Right lobe of liver (tissue), 4 donors: Measurements from ENCODE around the gene SNTA1.

ENCODE experiments used
- POLR2A ChIP-seq: fragments of 450-650 bp; IDR thresholded peaks from one replicate; pipeline ENCODE4 v1.6.1; 2017; ENCODE audit warnings: antibody characterized with exemption, mild to moderate bottlenecking
- TF ChIP-seq, protein P1 (sequence below), 4 donors: fragments of 200-600 bp in 3 of 4; fragments of 450-650 bp in 1 of 4; IDR thresholded peaks; one replicate each; pipeline versions ENCODE4 v1.5.1 to v1.8.0; 2016 to 2022; ENCODE audit warnings: antibody characterized with exemption in 4 of 4, mild to moderate bottlenecking in 2 of 4
- donor health status: DM: no; HTN: no; CAD: no.
- donor health status: DM: no; HTN: no; CAD: no.
- donor health status: DM: no; HTN: yes; CAD: no.

DNA sequence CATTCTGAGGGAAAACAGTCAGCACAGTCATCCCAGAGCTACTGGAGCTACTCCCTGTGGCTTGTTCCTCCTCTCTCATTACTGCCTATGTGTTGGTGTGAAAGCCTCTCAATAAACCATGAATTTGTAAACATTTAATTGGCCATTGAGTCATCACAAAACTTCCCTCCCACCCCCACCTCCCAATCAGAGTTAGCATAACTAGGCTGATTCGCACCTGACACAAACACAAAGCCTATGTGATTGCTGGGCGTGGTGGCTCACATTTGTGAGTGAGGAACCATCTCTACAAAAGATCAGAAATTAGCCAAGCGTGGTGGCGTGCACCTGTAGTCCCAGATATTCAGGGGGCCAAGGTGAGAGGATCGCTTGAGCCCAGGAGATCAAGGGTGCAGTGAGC, 17.1 kb upstream of the SNTA1 start:
- TF ChIP-seq, protein P1, sequence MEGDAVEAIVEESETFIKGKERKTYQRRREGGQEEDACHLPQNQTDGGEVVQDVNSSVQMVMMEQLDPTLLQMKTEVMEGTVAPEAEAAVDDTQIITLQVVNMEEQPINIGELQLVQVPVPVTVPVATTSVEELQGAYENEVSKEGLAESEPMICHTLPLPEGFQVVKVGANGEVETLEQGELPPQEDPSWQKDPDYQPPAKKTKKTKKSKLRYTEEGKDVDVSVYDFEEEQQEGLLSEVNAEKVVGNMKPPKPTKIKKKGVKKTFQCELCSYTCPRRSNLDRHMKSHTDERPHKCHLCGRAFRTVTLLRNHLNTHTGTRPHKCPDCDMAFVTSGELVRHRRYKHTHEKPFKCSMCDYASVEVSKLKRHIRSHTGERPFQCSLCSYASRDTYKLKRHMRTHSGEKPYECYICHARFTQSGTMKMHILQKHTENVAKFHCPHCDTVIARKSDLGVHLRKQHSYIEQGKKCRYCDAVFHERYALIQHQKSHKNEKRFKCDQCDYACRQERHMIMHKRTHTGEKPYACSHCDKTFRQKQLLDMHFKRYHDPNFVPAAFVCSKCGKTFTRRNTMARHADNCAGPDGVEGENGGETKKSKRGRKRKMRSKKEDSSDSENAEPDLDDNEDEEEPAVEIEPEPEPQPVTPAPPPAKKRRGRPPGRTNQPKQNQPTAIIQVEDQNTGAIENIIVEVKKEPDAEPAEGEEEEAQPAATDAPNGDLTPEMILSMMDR (IDR thresholded peaks at IDR 0.05) = no peak
- TF ChIP-seq POLR2A = no peak
